ENCODE measurements around the gene TPK1. TPM values are rescaled to one million over a fixed set of nuclear protein-coding genes. Genes with fewer than 3 reads are reported as not detected.

TPK1 gene
- total RNA-seq, 4 donors from 2014 or later = 6.8 to 11.9 (median 8.5) TPM

GRCh38 chr7:144866189-144866588 lies 30.3 kb upstream of the TPK1 start:
- Histone ChIP-seq H3K4me1 (no peaks in the 10 kb centered on the region), H3K27me3 (no peaks in the 10 kb centered on the region), H3K4me3 (no peak overlapping the region), H3K36me3 (no peaks in the 10 kb centered on the region), H3K27ac (no peak overlapping the region), H3K9me3 (no peaks in the 10 kb centered on the region)
- WGBS, 2 donors (ENCODE audit: low coverage in 1 of 2) = 67 to 75% methylated on average over 3 of the region's 3 CpGs
- no peak for ATAC-seq
- TF ChIP-seq CTCF (IDR thresholded peaks at IDR 0.05) (no peak), POLR2A (IDR thresholded peaks at IDR 0.05) (no peak), EP300 (IDR thresholded peaks at IDR 0.05) (no peak), POLR2AphosphoS5 (IDR thresholded peaks at IDR 0.05) (no peak)

- Histone ChIP-seq H3K27me3 (no peaks in the 10 kb centered on the region), H3K4me1 (no peaks in the 10 kb centered on the region), H3K36me3 (no peaks in the 10 kb centered on the region), H3K27ac (no peak overlapping the region), H3K4me3 (no peak overlapping the region), H3K9me3 (no peaks in the 10 kb centered on the region)
- TF ChIP-seq POLR2AphosphoS5 (IDR thresholded peaks at IDR 0.05) = no peak
- TF ChIP-seq EP300 (IDR thresholded peaks at IDR 0.05) = no peak
- TF ChIP-seq CTCF (IDR thresholded peaks at IDR 0.05) = no peak
- TF ChIP-seq POLR2A (IDR thresholded peaks at IDR 0.05) = no peak
- WGBS, 2 donors (ENCODE audit: low coverage in 1 of 2) = 87 to 92% methylated on average over 4 to 5 of the region's 5 CpGs
- no peak for ATAC-seq
Observed at GRCh38 chr7:144863320-144863647, 27.4 kb upstream of the TPK1 start.

GRCh38 chr7:144862612-144863319 lies 26.9 kb upstream of the TPK1 start:
- Histone ChIP-seq H3K9me3 (no peaks in the 10 kb centered on the region), H3K36me3 (no peaks in the 10 kb centered on the region), H3K27me3 (no peaks in the 10 kb centered on the region), H3K4me1 (peaks cover 0 to under 1% (median 0%) of the 10 kb centered on the region in 3 donors), H3K4me3 (no peak overlapping the region), H3K27ac (no peak overlapping the region)
- TF ChIP-seq POLR2AphosphoS5 (IDR thresholded peaks at IDR 0.05) = no peak
- no peak for TF ChIP-seq EP300 (IDR thresholded peaks at IDR 0.05)
- WGBS, 2 donors (ENCODE audit: low coverage in 1 of 2) = 94 to 95% methylated on average over 2 of the region's 2 CpGs
- ATAC-seq = no peak

GRCh38 chr7:144859739-144860138 lies 23.9 kb upstream of the TPK1 start:
- TF ChIP-seq POLR2AphosphoS5 (IDR thresholded peaks at IDR 0.05) = no peak
- TF ChIP-seq CTCF (IDR thresholded peaks at IDR 0.05) = no peak
- no peak for TF ChIP-seq POLR2A (IDR thresholded peaks at IDR 0.05)
- no peak for ATAC-seq
- H3K4me1 ChIP-seq = peaks cover 0 to 4% (median 0%) of the 10 kb centered on the region in 3 donors
- H3K27me3 ChIP-seq = no peaks in the 10 kb centered on the region
- H3K9me3 ChIP-seq = no peaks in the 10 kb centered on the region
- 33 to 50% methylated on average over 2 to 3 of the region's 3 CpGs for WGBS, 2 donors (ENCODE audit: low coverage in 1 of 2)
- no peaks in the 10 kb centered on the region for H3K36me3 ChIP-seq
- no peak overlapping the region for H3K4me3 ChIP-seq
- H3K27ac ChIP-seq = no peak overlapping the region

GRCh38 chr7:144857463-144857862 lies 21.6 kb upstream of the TPK1 start:
- no peak for ATAC-seq
- Histone ChIP-seq H3K27ac (no peak overlapping the region), H3K4me1 (peaks cover 0 to 4% (median 0%) of the 10 kb centered on the region in 3 donors), H3K27me3 (peaks cover 4% of the 10 kb centered on the region), H3K4me3 (no peak overlapping the region), H3K36me3 (no peaks in the 10 kb centered on the region), H3K9me3 (no peaks in the 10 kb centered on the region)
- no peak for TF ChIP-seq POLR2A (IDR thresholded peaks at IDR 0.05)
- TF ChIP-seq CTCF (IDR thresholded peaks at IDR 0.05) = no peak
- TF ChIP-seq EP300 (IDR thresholded peaks at IDR 0.05) = no peak
- TF ChIP-seq POLR2AphosphoS5 (IDR thresholded peaks at IDR 0.05) = no peak
- 20 to 41% methylated on average over 1 of the region's 1 CpG for WGBS, 2 donors (ENCODE audit: low coverage in 1 of 2)

Data from gastroesophageal sphincter (tissue), 4 donors.